ENCODE results near the gene PLD3.
"Not testable (repeated sequence)": the region's sequence is repeated elsewhere in the genome, so short reads cannot be mapped to it uniquely, and the experiment has no call there.

PLD3 gene

GRCh38 chr19:40365613-40366401 is 17.3 kb downstream of the PLD3 start:
- peak; percentile 16 to 57 for DNase-seq

- no peak for DNase-seq
Observed at GRCh38 chr19:40366697-40367561, 18.4 kb downstream of the PLD3 start.

- DNase-seq = no peak
Observed at GRCh38 chr19:40367577-40368434, 19.3 kb downstream of the PLD3 start.

GRCh38 chr19:40369797-40370196 is 21.3 kb downstream of the PLD3 start:
- DNase-seq = no peak

- not testable (repeated sequence) for DNase-seq
Observed at GRCh38 chr19:40370253-40370652, 21.8 kb downstream of the PLD3 start.

- DNase-seq = no peak
Observed at GRCh38 chr19:40370997-40371801, 22.7 kb downstream of the PLD3 start.

- no peak for DNase-seq
Observed at GRCh38 chr19:40371802-40372122, 23.3 kb downstream of the PLD3 start.

GRCh38 chr19:40374084-40374483 is 25.6 kb downstream of the PLD3 start:
- DNase-seq = no peak

- no peak for DNase-seq
Observed at GRCh38 chr19:40376286-40376862, 27.9 kb downstream of the PLD3 start.

GRCh38 chr19:40377876-40378385 is 29.4 kb downstream of the PLD3 start:
- DNase-seq = no peak

- no peak for DNase-seq
Observed at GRCh38 chr19:40378509-40378908, 30.0 kb downstream of the PLD3 start.

- no peak for DNase-seq
Observed at GRCh38 chr19:40379446-40380198, 31.1 kb downstream of the PLD3 start.

- no peak for DNase-seq
Observed at GRCh38 chr19:40380199-40381037, 31.9 kb downstream of the PLD3 start.

- no peak for DNase-seq
Observed at GRCh38 chr19:40381321-40381720, 32.8 kb downstream of the PLD3 start.

GRCh38 chr19:40383668-40384248 is 35.3 kb downstream of the PLD3 start:
- no peak for DNase-seq

GRCh38 chr19:40387155-40387554 is 38.7 kb downstream of the PLD3 start:
- DNase-seq = no peak

- DNase-seq = no peak
Observed at GRCh38 chr19:40388481-40388880, 40.0 kb downstream of the PLD3 start.

GRCh38 chr19:40389404-40390083 is 41.0 kb downstream of the PLD3 start:
- DNase-seq = no peak
